Stimulated activated CD8-positive, alpha-beta memory T cell treated with anti-CD3 and anti-CD28 coated beads, Interleukin-7, amount 100 ng/mL, for 48 hours (primary cell): ENCODE data around the gene CMTM6.
"Not testable (repeated sequence)": the region's sequence is repeated elsewhere in the genome, so short reads cannot be mapped to it uniquely, and the experiment has no call there.

Experiments
- DNase-seq, 2 donors: peaks; one replicate each; pipeline ENCODE4 v3.0.0-alpha.2; 2020; ENCODE audit warnings: low read depth in 1 of 2; ENCODE audit errors: extremely low read depth in 1 of 2

CMTM6 gene

GRCh38 chr3:32448686-32449474, 53.8 kb downstream of the CMTM6 start:
- no peak for DNase-seq

DNA sequence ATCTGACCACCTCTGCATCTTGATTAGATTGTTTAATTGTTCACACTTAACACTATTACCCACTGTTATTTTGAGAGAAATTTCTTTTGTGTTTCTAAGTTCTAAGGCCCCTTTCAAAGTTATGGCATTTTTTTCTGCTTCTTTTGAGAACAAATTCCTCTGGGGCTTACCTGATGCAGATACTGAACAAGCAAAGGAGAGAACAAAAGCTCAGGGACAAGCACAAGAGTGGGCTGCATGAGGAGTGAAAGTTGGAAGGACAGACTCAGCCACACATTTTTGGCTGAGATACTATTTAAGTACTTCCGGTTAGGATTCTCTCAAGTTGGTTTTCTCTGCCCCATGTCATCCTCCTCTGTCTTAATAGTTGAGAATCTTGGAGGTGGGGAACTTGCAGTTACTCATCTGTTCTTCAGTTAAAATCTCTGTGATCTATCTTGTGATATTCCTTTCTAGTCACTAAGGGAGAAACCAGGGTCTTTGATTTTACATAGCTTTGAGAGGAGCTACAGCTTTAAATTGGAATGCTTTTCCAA, 54.7 kb downstream of the CMTM6 start:
- DNase-seq = no peak

DNA sequence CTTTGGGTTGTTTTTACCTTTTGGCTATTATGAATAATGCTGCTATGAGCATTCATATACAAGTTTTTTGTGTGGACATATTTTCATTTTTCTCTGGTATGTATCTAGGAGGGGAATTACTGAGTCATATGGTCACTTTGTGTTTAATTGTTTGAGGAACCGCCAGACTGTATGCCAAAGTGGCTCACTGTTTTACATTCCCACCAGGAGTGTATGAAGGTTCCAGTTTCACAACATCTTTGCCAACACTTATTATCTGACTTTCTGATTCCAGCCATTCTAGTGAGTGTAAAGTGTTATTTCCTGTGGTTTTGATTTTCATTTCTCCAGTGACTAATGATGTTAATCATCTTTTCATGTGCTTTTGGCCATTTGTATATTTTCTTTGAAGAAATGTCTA, 59.2 kb downstream of the CMTM6 start:
- DNase-seq = no peak

DNA sequence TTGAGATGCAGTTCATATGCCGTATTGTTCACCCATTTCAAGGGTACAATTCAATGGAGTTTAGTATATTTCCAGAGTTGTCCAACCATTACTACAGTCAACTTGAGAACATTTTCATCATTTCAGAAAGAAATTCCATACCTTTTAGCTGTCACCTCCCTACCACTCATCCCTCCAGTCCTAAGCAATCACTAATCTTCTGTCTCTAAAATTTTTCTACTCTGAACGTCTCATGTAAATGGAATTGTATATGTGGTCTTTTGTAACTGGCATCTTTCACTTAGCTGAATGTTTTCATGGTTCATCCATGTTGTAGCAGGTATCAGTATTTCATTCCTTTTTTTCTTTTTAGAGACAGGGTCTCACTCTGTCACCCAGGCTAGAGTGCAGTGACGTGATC, 59.9 kb downstream of the CMTM6 start:
- DNase-seq = no peak

- DNase-seq = no peak
Observed at GRCh38 chr3:32440611-32441350, 61.9 kb downstream of the CMTM6 start.

DNA sequence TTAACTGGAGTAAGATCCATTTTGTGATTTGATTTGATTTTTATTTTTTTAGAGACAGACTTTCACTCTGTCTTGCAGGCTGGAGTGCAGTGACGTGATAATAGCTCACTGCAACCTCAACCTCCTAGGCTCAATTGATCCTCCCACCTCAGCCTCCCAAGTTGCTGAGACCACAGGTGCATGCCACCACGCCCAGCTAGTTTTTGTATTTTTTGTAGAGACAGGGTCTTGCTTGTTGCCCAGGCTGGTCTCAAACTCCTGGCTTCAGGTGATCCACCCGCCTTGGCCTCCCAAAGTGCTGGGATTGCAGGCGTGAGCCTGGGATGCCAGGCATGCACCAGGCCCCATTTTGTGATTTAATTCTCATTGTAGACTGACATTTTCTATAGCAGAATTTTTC, 63.2 kb downstream of the CMTM6 start:
- DNase-seq = not testable (repeated sequence)

DNA sequence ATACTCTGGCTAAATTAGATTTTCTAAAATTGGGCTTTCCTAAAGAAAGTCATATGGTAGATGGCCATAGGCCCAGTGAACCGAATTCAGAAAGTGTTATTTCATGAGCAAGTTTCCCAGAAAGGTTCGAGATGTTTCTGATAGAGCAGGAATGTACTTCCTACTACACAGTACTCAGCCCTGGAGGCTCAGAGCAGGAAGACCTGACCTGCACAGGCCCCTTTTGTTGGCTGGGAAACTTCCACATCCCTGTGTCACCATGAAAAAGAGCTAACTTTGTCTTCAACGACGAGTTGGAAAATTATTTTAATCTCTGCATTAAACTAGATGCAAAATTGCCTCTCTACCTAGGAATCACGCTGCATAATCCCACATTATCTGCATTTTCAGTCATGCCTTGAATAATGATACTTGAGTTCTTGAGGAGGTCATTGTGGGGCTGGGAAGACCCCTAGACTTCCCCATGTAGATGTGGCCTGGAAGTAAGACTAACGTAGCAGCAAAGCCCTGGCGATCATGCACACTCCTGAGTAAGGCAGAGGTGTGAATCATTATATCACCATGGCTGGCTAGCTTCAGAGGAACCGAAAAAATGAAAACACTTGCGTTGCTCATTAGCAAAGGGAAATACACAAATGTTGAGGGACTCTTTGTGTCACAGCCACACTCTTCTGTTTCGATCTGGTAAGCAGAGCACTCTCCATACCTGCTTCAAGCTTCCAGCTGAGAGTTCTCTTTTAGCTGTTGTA, 63.9 kb downstream of the CMTM6 start:
- no peak for DNase-seq

DNA sequence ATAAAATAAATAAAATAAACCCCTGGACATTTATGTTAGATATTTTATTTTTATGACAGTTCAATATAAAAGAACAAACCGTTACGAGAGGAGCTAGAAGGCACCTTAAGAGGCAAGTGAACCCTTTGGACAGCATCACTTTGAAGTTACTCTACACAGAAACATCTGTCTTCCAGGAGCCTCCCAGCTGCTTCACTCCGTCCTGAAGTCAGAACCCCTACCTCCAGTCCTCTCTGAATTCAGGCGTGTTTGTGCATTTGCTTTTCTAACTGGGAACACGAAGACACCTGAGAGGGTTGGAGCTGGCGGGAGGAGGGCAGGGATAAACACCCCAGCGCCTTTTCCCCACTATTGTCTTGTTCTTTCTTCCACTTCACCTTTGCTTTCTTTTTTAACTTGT, 64.8 kb downstream of the CMTM6 start:
- no peak for DNase-seq

DNA sequence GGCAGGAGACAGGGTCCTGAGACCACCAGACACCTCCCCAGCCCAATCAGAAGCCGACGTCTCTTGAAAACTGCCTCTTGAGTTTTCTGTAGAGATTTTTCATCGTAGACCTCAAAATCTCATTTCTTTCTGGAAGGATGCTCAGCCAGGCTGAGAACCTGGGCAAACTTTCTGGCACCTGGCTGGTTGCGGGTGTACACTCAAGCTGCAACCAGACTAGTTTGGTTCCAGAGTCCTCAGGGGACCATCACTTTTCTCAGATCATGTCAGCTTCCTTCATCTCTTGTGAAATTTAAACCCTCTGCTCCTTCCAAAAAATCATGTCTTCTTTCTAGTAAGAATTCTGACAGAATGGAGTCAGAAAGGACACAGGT, 65.8 kb downstream of the CMTM6 start:
- no peak for DNase-seq

DNA sequence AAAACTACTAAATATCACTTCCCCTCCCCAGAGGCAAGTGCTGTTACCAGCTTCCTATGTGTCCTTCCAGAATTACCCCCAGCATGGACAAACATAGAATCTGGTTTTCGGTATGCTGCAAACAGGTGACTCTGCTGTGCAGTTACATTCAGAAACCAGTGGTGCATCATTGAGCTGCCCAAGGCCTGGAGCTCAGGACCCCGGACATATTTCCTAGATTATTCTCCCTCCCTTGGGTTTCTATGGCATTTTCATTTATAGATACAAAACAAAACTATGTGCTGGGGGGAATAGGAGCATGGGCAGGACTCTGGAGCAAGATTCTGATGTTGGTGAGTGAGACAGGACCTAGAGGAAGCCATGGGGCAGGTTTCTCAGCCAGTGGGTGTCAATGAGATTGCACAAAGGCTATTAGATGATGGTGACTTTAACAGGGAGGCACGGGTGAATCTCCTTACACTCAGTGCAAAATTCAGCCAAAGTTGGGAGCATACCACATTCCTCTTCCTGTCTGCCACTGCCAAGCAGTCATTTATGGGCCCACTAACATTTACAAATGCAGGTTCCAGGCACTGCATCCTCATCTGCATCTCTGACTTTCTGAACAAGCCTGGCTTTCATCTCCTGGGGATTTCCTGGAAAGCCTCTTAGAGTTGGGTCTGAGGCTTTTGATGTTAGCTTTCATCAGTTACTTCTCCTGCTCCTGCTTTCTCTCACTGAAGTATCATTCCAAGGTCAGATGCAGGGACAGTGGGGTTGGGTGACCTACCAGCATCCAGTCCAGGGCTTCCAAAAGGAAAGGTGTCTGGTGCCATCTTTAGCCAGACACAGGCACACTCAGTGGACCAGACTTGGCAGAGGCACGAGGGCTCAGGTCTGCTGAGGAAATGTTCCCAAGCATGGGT, 66.5 kb downstream of the CMTM6 start:
- no peak for DNase-seq

DNA sequence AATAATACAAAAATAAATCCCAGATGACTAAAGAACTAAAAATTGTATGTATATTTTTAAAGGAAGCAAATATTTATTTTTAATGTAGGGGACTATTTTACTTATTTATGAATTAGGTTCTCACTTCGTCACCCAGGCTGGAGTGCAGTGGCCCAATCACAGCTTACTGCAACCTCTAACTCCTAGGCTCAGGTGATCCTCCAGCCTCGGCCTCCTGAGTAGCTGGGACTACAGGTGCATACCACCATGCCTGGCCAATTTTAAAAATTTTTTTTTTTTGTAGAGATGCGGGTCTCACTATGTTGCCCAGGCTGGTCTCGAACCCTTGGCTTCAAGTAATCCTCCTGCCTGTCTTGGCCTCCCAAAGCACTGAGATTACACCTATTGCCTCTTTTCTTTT, 68.4 kb downstream of the CMTM6 start:
- no peak for DNase-seq

DNA sequence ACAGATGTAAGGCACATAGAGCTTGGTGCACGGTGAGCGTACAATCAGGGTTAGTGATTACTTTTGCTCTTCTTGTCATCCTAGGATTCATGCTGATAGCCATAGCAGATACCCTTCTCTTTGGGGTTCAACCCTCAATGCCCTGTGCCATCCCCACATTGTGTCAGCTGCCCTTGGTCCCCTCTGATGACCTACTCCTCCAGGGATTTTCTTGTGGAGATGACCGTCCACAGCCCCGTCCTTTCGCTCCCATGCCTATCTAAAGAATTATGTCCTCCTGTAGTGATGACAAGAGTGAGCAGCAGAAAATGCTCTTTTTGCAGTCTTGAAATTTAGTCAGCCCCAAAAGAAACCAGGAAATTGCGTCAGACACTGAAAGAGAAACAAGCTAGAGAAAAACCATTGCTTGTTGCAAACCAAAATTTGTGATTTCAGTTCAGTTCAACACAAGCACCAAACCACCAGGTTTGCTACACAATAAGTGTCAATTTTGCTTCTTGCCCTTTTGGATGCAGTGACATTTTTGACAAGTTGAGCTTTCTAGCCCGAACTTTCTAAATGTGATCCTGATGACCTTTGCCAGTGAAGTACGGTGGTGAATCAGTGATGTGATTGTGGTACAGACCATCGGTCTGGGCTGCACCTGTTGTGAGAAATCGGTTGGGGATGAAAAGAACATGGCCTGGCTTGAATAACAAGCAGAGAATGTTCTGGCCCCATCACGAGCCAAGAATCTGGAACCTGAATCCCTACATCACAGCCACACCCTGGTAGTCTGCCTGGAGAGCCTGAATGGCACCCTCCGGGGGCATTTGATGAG, 69.7 kb downstream of the CMTM6 start:
- no peak for DNase-seq

GRCh38 chr3:32432045-32432710, 70.5 kb downstream of the CMTM6 start:
- no peak for DNase-seq

GRCh38 chr3:32431481-32431880, 71.2 kb downstream of the CMTM6 start:
- no peak for DNase-seq
